Common myeloid progenitor, CD34-positive (primary cell): ENCODE measurements around the gene DOK4.
A peak's percentile ranks its signal among the peaks of the same experiment; 100 is the strongest.
"Not testable (repeated sequence)": the region's sequence is repeated elsewhere in the genome, so short reads cannot be mapped to it uniquely, and the experiment has no call there.

Experiments
- CTCF ChIA-PET: fragments of 350-600 bp; sonication (Branson Sonifier 250); formaldehyde crosslinking; loops from one replicate; lab custom pipeline; 2021; ENCODE audit warnings: antibody characterized with exemption; lab: Charles Lee
- POLR2A ChIA-PET: fragments of 350-600 bp; sonication (Branson Sonifier 250); formaldehyde crosslinking; loops from one replicate; lab custom pipeline; 2021; ENCODE audit warnings: antibody characterized with exemption; lab: Charles Lee
- DNase-seq, 3 donors: peaks; one replicate each; pipeline versions ENCODE4 v3.0.0 to v3.0.0-alpha.2; 2013
- H3K27ac ChIP-seq, 2 experiments: 1 replicate in 1 of 2; 2 replicates in 1 of 2; pipeline ENCODE4 v1.7.0; 2013; ENCODE audit warnings: inconsistent platforms in 2 of 2, low read length in 2 of 2, mild to moderate bottlenecking in 2 of 2, low read depth in 1 of 2, moderate library complexity in 1 of 2; ENCODE audit not compliant: severe bottlenecking in 2 of 2, insufficient read depth in 1 of 2, poor library complexity in 1 of 2
- H3K27me3 ChIP-seq, 5 experiments: replicated peaks in 2 of 5; 1 replicate in 3 of 5; 2 replicates in 2 of 5; pipeline versions ENCODE4 v1.6.1 to v1.7.0; 2013; ENCODE audit warnings: low read length in 4 of 5, mild to moderate bottlenecking in 2 of 5, moderate library complexity in 2 of 5, inconsistent platforms in 1 of 5; ENCODE audit not compliant: insufficient read depth in 5 of 5, control insufficient read depth in 4 of 5
- H3K36me3 ChIP-seq, 4 experiments: 1 replicate in 2 of 4; 2 replicates in 2 of 4; pipeline versions ENCODE4 v1.6.1 to v1.7.0; 2013; ENCODE audit warnings: low read length in 3 of 4, control low read depth in 1 of 4, mild to moderate bottlenecking in 1 of 4; ENCODE audit not compliant: control insufficient read depth in 4 of 4, insufficient read depth in 4 of 4
- H3K4me1 ChIP-seq, 4 experiments: 1 replicate in 3 of 4; 2 replicates in 1 of 4; pipeline versions ENCODE4 v1.6.1 to v1.7.1; 2013; ENCODE audit warnings: low read length in 3 of 4, mild to moderate bottlenecking in 3 of 4, control low read depth in 1 of 4, inconsistent platforms in 1 of 4, moderate library complexity in 1 of 4; ENCODE audit not compliant: control insufficient read depth in 4 of 4, insufficient read depth in 4 of 4; ENCODE audit errors: control extremely low read depth in 1 of 4
- H3K4me3 ChIP-seq, 7 experiments: 1 replicate in 4 of 7; 2 replicates in 3 of 7; pipeline versions ENCODE4 v1.5.1 to v1.7.0; 2013; ENCODE audit warnings: mild to moderate bottlenecking in 7 of 7, low read length in 6 of 7, moderate library complexity in 6 of 7, inconsistent platforms in 2 of 7, low read depth in 2 of 7, control low read depth in 1 of 7; ENCODE audit not compliant: insufficient read depth in 4 of 7, control insufficient read depth in 1 of 7; ENCODE audit errors: extremely low read depth in 1 of 7
- H3K9me3 ChIP-seq, 5 experiments: 1 replicate in 4 of 5; 2 replicates in 1 of 5; pipeline versions ENCODE4 v1.6.1 to v1.7.1; 2013; ENCODE audit warnings: low read length in 4 of 5, mild to moderate bottlenecking in 2 of 5, inconsistent platforms in 1 of 5, low read depth in 1 of 5, moderate library complexity in 1 of 5; ENCODE audit not compliant: control insufficient read depth in 4 of 5, insufficient read depth in 2 of 5; ENCODE audit errors: control extremely low read depth in 1 of 5
- WGBS: methylation state at CpG from one replicate; pipeline ENCODE4 v1.1.5; 2013; ENCODE audit not compliant: insufficient coverage; 5-methylcytosine and 5-hydroxymethylcytosine counted together

The DOK4 gene

GRCh38 chr16:57452021-57452420 is 34.3 kb downstream of the DOK4 start:
- CTCF ChIA-PET: interaction anchor here (1.0 to 1.2 kb wide), 2 partner anchors 10 kb away, joined by 4 read pairs; partner anchors contain the start of gene POLR2C
- peaks cover 5 to 12% (median 8%) of the 10 kb centered on the region in 4 experiments for H3K4me1 ChIP-seq
- POLR2A ChIA-PET: no interaction called here
- H3K4me3 ChIP-seq: no peak overlapping the region
- no peaks in the 10 kb centered on the region for H3K27me3 ChIP-seq
- DNase-seq: no peak
- H3K9me3 ChIP-seq: no peaks in the 10 kb centered on the region
- peaks cover 4 to 60% (median 44%) of the 10 kb centered on the region in 4 experiments for H3K36me3 ChIP-seq
- no peak overlapping the region for H3K27ac ChIP-seq
- WGBS: 99% methylated on average over 9 of the region's 10 CpGs

- ChIA-PET CTCF (interaction anchor here (0.8 to 5.3 kb wide), 9 partner anchors 10 to 147 kb away, joined by 3 to 41 read pairs (median 5); partner anchors contain the start of gene POLR2C), POLR2A (interaction anchor here (0.6 to 1.7 kb wide), 5 partner anchors 9 to 34 kb away, joined by 3 to 7 read pairs (median 3); partner anchors contain the start of gene POLR2C)
- H3K36me3 ChIP-seq: peaks cover 0 to 16% (median 9%) of the 10 kb centered on the region in 4 experiments
- H3K27me3 ChIP-seq: no peaks in the 10 kb centered on the region
- WGBS: under 1% methylated on average over 52 of the region's 68 CpGs
- DNase-seq: peak; percentile 93 to 95 (median 95)
- peaks cover 8 to 19% (median 18%) of the 10 kb centered on the region in 4 experiments for H3K4me1 ChIP-seq
- H3K9me3 ChIP-seq: no peaks in the 10 kb centered on the region
- H3K4me3 ChIP-seq: peak within 1 kb of the TSS; percentile 77 to 98 (median 93)
- peak within 1 kb of the TSS; percentile 85 to 92 for H3K27ac ChIP-seq
Measured at GRCh38 chr16:57447186-57447962, 38.9 kb downstream of the DOK4 start, which contains the start of the genes CIAPIN1 and COQ9. Gene CIAPIN1, minus strand, starts transcription at chr16:57447385. Its CDS starts 6,457 bp downstream, at chr16:57440928. Gene COQ9, plus strand, starts transcription at chr16:57447479. Its CDS starts 27 bp downstream, at chr16:57447506.

GRCh38 chr16:57446531-57447185 is 39.6 kb downstream of the DOK4 start:
- DNase-seq: peak; percentile 21 to 61 (median 52)
- H3K27ac ChIP-seq: peak overlapping the region; percentile 85 to 92
- POLR2A ChIA-PET: interaction anchor here (0.6 to 1.7 kb wide), 5 partner anchors 10 to 35 kb away, joined by 3 to 7 read pairs (median 3); partner anchors contain the start of gene POLR2C
- peak overlapping the region; percentile 77 to 98 (median 93) for H3K4me3 ChIP-seq
- CTCF ChIA-PET: interaction anchor here (0.8 to 5.3 kb wide), 9 partner anchors 9 to 147 kb away, joined by 3 to 41 read pairs (median 5); partner anchors contain the start of gene POLR2C
- H3K27me3 ChIP-seq: no peaks in the 10 kb centered on the region
- WGBS: 7% methylated on average over 26 of the region's 28 CpGs
- peaks cover 8 to 19% (median 18%) of the 10 kb centered on the region in 4 experiments for H3K4me1 ChIP-seq
- H3K36me3 ChIP-seq: peaks cover 0 to 12% (median 4%) of the 10 kb centered on the region in 4 experiments
- H3K9me3 ChIP-seq: no peaks in the 10 kb centered on the region

GRCh38 chr16:57445510-57445909 is 40.8 kb downstream of the DOK4 start:
- no peak for DNase-seq
- H3K27ac ChIP-seq: no peak overlapping the region
- ChIA-PET CTCF (interaction anchor here (1.2 to 5.3 kb wide), 3 partner anchors 15 to 74 kb away, joined by 3 to 41 read pairs (median 16); partner anchors contain the start of gene POLR2C), POLR2A (no interaction called here)
- H3K4me3 ChIP-seq: no peak overlapping the region
- H3K4me1 ChIP-seq: peaks cover 8 to 19% (median 18%) of the 10 kb centered on the region in 4 experiments
- WGBS: no CpG with 5 or more reads among the region's 2 CpGs
- H3K27me3 ChIP-seq: no peaks in the 10 kb centered on the region
- peaks cover 3 to 9% (median 5%) of the 10 kb centered on the region in 5 experiments for H3K9me3 ChIP-seq
- H3K36me3 ChIP-seq: peaks cover 0 to 14% (median 7%) of the 10 kb centered on the region in 4 experiments

DNA sequence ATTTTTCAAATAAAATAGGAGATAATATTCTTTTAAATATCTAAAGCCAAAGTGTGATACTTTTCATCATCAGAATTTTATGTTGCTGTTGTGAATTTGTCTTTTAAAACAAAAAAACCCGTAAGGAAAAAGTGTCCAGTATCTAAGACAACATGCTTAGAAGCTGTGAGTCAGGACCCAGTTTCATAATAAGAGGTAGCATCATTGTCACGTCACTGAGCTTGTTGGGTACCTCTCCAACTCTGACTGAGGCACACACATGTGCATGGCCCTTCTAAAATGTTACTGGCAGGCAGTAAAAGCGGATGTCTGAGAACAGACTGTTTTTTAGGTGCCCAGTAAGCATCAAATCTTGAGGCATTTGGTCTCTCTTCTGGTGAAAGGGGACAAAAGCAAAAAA is 41.6 kb downstream of the DOK4 start:
- ChIA-PET POLR2A (no interaction called here), CTCF (interaction anchor here (0.9 to 3.9 kb wide), 5 partner anchors 13 to 144 kb away, joined by 3 to 16 read pairs (median 6); no protein-coding TSS in a partner anchor)
- Histone ChIP-seq H3K4me3 (no peak overlapping the region), H3K9me3 (peaks cover 3 to 12% (median 11%) of the 10 kb centered on the region in 5 experiments), H3K36me3 (peaks cover 0 to 16% (median 12%) of the 10 kb centered on the region in 4 experiments), H3K4me1 (peaks cover 8 to 19% (median 18%) of the 10 kb centered on the region in 4 experiments), H3K27me3 (no peaks in the 10 kb centered on the region), H3K27ac (no peak overlapping the region)
- no peak for DNase-seq
- WGBS: 93% methylated on average over 3 of the region's 3 CpGs

GRCh38 chr16:57440551-57440950 is 45.7 kb downstream of the DOK4 start:
- CTCF ChIA-PET: interaction anchor here (0.6 kb wide), 1 partner anchor 138 kb away, joined by 3 read pairs; no protein-coding TSS in a partner anchor
- POLR2A ChIA-PET, H3K4me3 ChIP-seq, H3K4me1 ChIP-seq, DNase-seq, H3K27me3 ChIP-seq, H3K27ac ChIP-seq: not testable (repeated sequence)
- peaks cover 3 to 50% (median 29%) of the 10 kb centered on the region in 4 experiments for H3K36me3 ChIP-seq
- WGBS: 100% methylated on average over 2 of the region's 8 CpGs
- H3K9me3 ChIP-seq: peaks cover 3 to 12% (median 11%) of the 10 kb centered on the region in 5 experiments
